NCI-H510A treated with DMSO at 0.1 percent for 48 hours (cell line): ENCODE results near the gene GJD2.

ENCODE experiments used
- DNase-seq: peaks from one replicate; lab custom pipeline; 2025; lab: John Stamatoyannopoulos, UW

The GJD2 gene

DNA sequence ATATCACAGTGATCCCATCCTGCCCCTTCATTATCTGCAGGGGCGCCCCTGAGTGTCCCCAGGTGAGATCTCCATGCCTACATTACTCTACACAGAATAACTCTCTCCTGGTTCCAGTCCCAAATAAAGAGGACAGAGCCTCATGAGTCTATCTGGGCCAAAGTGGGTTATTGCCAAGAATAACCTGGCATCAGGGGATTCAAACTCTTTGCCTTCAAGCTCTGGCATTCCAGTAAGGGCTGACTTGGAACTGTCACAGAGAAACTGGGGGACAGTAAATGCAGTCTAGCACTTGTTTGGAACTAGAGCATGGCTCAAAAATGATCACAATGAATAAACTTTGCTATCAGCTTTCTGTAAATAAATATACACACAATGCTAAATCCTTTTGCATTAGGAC lies 30.3 kb downstream of the GJD2 start:
- no peak for DNase-seq

DNA sequence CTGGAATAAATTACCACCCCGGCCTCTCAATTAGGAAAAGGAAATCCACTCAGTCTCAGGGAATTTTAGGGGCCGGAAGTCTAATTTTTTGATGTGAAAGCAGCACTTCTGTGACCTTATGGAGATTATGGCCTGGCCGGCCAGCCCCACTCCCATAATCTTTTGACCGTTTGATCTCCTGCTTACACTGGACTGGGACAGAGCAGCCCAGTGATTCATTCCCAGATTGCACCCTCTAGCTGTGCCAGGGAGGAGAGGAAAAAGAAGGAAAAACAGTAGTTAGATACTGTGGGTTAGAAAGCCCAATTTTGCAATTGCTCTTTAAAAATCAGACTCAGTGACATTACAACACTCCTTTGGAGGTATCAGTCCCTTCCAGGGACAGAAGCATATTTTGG lies 32.4 kb downstream of the GJD2 start:
- no peak for DNase-seq

GRCh38 chr15:34721802-34722438 lies 32.9 kb downstream of the GJD2 start:
- peak; percentile 55 for DNase-seq

GRCh38 chr15:34721157-34721801 lies 33.5 kb downstream of the GJD2 start:
- DNase-seq, result no peak

- DNase-seq, result no peak
These were observed 35.1 kb downstream of the GJD2 start for GRCh38 chr15:34719695-34720094.

DNA sequence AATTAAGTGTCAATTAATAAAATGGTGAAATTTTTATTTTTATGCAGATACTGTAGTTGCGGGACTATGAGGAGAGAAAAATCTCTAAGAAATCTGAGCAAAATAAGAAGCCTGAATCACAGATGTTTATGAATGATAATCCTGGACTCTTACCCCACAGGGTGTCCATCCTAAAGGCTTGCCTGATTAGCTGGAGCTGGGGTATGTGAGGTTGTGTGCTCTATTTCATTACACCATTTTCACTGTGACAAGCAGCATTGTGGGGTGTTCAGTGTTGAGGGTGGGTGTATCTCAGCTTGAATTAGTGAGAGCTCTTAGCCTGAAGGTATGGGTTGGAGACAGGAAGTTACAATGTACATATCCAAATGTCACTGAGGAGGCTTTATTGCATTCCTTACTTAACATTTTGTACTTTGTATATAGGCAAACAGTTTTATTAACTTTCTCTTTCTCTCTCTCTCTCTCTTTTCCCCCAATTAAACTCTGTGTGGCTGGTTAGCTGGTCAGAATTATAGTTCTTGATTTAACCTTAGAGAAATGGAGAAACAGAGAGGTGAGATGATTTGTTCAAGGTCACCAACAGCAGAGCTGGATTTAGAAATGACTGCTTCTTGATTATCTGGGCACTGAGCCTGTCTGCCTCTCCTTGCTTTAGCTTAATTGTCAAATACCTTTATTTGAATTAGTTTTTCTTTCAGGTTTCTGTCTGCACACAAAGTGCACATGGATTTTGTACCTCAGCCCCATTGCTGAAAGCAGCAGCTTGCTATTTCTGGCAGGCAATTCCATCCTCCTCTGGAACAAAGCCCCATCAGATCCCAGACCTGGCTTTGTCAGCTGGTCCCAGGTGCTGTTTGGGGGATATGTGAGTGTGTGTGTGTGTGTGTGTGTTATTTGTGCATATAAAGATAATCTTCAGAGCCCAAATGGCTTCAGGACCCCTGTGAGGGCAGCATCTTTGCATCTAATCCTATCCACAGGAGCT lies 35.8 kb downstream of the GJD2 start:
- DNase-seq, result no peak

GRCh38 chr15:34717729-34718128 lies 37.1 kb downstream of the GJD2 start:
- no peak for DNase-seq

DNA sequence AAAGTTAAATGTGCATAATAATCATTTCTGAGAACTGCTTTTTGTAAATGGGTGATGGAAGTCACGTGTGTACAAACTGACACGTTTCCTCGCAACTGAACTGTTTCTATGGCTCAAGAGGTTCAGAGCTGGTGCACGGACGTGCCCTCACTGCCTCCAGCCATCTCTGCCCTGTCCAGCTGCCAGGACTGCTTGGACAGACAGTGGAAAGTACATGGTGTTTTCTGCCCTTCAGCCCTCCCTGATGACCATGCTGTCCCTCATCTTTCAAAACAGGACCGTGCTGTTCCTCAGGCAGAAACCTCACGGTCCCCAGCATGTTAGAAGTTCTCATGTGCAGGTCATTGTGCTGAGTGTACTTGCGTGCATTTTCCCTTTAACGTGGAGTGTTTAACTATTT lies 38.7 kb downstream of the GJD2 start:
- DNase-seq, result no peak

DNA sequence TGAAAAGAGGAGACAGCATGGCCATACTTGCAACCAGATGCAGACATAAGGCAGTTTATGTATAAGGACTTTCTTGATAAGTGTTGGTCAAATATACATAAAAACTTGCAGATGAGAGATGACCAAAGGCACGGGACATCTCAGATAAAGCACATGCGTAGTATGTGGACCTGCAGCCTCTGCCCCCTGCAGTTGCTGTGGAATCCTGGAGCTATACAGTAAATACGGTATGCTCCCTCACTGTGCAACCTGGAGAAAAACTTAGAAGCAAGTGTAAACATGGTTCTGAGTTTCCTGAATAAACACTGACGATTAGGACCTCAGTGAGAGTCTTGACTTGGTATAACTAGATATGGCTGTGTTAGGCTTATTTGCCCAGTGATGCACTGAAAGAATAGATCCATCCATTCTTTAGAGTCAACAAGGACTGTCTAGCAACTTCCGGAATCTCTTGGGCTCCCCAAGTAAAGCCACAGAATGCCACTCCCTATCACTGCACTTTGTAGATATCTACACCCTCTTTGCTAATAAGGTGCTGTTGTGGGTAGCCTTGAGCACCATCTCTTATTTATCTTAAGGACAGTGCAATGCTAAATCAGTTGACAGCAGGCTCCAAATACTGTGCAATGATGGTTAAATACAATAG lies 40.2 kb downstream of the GJD2 start:
- DNase-seq, result no peak

GRCh38 chr15:34713635-34714034 lies 41.2 kb downstream of the GJD2 start:
- DNase-seq, result no peak

DNA sequence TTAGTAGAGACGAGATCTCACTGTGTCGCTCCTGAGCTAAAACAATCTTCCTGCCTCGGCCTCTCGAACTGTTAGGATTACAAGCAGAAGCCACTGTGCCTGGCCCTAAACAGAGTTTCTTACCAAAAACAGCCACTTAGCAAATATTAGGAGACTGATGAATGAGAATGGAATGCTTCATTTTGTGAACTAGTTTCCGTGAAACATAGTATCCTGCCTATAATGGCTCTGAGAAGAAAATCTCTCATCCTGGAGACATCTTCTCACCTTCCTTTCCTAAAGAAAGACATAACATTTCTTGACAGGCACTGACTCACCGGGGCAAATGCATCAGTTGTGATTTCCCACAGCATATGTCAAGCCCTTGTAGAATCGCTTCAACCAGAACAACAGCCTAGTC lies 44.9 kb downstream of the GJD2 start:
- no peak for DNase-seq

DNA sequence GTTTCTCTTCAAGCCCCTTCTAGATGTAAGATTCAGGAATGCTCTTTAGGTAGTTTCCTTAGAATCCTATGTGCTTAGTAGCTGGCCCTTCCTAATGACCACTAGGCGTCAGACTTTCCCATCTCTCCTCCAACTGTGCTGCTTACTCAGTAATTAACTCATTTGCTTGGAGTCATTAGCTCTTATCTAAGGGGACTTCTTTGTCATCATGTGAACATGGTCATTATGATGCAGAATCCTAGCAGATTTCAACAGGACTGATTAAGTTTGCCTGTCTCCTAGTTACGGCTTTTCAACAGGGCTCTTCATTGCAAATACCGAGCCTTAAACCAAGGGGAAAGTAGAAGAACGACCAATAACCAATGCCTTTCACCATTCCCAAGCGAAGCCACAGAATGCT lies 46.4 kb downstream of the GJD2 start:
- DNase-seq, result peak; percentile 49

DNA sequence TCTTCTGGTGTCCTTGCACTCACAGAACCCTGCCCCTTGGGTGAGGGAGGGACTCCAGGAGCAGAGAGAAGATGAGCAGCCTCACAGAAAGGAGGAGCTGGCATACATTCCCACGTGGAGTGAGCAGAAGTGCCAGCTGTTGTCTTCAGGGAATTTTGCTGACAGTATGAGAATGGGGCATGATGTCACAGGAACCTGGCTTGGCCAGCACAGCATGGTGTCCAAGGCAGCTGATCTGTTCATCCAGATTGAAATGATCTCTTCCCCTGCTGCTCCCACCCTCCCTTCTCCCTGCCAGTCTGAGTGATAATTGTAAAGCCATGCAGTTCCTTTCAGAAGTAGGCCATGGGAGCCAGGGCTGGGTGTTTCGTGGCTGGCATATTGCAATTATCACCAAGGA lies 53.3 kb downstream of the GJD2 start:
- no peak for DNase-seq
